HCT116 (cell line): ENCODE results near the gene RAD9B. TPM values are rescaled to one million over a fixed set of nuclear protein-coding genes. Genes with fewer than 3 reads are reported as not detected.

Source experiments
- ATAC-seq: fragments of 200-7000 bp; cut with Tn5 transposase; 2 replicates; pipeline ENCODE4 v1.9.1; 2020; ENCODE audit warnings: mild to moderate bottlenecking, moderate library complexity
- BruUV-seq: library from RNA; stranded (reverse); fragments of 400-500 nt; replicated peaks from 2 replicates; lab custom pipeline; 2021; lab: Mats Ljungman, UMichigan
- CTCF ChIA-PET: fragments of 300-600 bp; sonication (Branson Sonifier 250); formaldehyde crosslinking; loops from one replicate; lab custom pipeline; 2021; ENCODE audit warnings: antibody characterized with exemption; lab: Charles Lee
- POLR2A ChIA-PET: fragments of 300-600, 350-600 bp; sonication (Branson Sonifier 250); formaldehyde crosslinking; loops from one replicate; lab custom pipeline; 2021; ENCODE audit warnings: antibody characterized with exemption; lab: Charles Lee
- RAD21 ChIA-PET, 2 experiments: fragments of 300-600 bp; sonication (Branson Sonifier 250); formaldehyde crosslinking; loops; one replicate each; lab custom pipeline; 2023; ENCODE audit warnings: low total read pairs in 2 of 2; ENCODE audit not compliant: uncharacterized antibody in 2 of 2, unreplicated experiment in 2 of 2, low non-redundant PET in 1 of 2; lab: Charles Lee
- DNase-seq: peaks from one replicate; pipeline ENCODE4 v3.0.0-alpha.2; 2010; ENCODE audit warnings: low read depth, low spot score
- H2AFZ ChIP-seq: fragments of 200-600 bp; shearing (Covaris generic), sonication (generic); 2 replicates; pipeline ENCODE4 v1.6.1; 2017; ENCODE audit warnings: low read depth, mixed run types, mixed read lengths, antibody characterized with exemption, low read length; ENCODE audit not compliant: poor library complexity, severe bottlenecking
- H3K27ac ChIP-seq: 2 replicates; pipeline ENCODE4 v1.5.1; 2012; ENCODE audit warnings: low read depth, low read length
- H3K27me3 ChIP-seq: fragments of 200-600 bp; sonication (generic); 2 replicates; pipeline ENCODE4 v1.6.1; 2016; ENCODE audit warnings: mixed run types, low read length, mixed read lengths; ENCODE audit not compliant: insufficient read depth
- H3K36me3 ChIP-seq, 2 experiments: fragments of 200-500 bp in 1 of 2; fragments of 200-600 bp in 1 of 2; sonication (Bioruptor generic) in 1 of 2; sonication (generic) in 1 of 2; 2 replicates each; pipeline versions ENCODE4 v1.5.1 to v1.6.1; 2014 to 2016; ENCODE audit warnings: low read length in 2 of 2, inconsistent platforms in 1 of 2, mixed read lengths in 1 of 2, mixed run types in 1 of 2; ENCODE audit not compliant: insufficient read depth in 2 of 2, control insufficient read depth in 1 of 2
- H3K4me1 ChIP-seq, 2 experiments: fragments of 200-600 bp in 1 of 2; sonication (generic) in 1 of 2; 2 replicates each; pipeline versions ENCODE4 v1.5.1 to v1.6.1; 2012 to 2017; ENCODE audit warnings: low read length in 2 of 2, inconsistent platforms in 1 of 2, mild to moderate bottlenecking in 1 of 2, mixed read lengths in 1 of 2, mixed run types in 1 of 2, moderate library complexity in 1 of 2; ENCODE audit not compliant: insufficient read depth in 2 of 2, control insufficient read depth in 1 of 2
- H3K4me2 ChIP-seq: fragments of 200-600 bp; sonication (generic); 2 replicates; pipeline ENCODE4 v1.6.1; 2017; ENCODE audit warnings: mixed run types, low read length, mixed read lengths
- H3K4me3 ChIP-seq, 2 experiments: fragments of 200-600 bp in 1 of 2; sonication (generic) in 1 of 2; replicated peaks in 1 of 2; 2 replicates each; pipeline ENCODE4 v1.5.1; 2011 to 2016; ENCODE audit warnings: low read length in 2 of 2, control low read depth in 1 of 2, low read depth in 1 of 2, mild to moderate bottlenecking in 1 of 2, mixed read lengths in 1 of 2, mixed run types in 1 of 2
- H3K79me2 ChIP-seq: fragments of 200-600 bp; sonication (generic); 2 replicates; pipeline ENCODE4 v1.6.1; 2017; ENCODE audit warnings: mild to moderate bottlenecking, mixed run types, low read length, moderate library complexity, mixed read lengths; ENCODE audit not compliant: insufficient read depth
- H3K9ac ChIP-seq: fragments of 200-600 bp; sonication (generic); 2 replicates; pipeline ENCODE4 v1.6.1; 2016; ENCODE audit warnings: low read length, mixed read lengths
- H3K9me2 ChIP-seq: fragments of 200-600 bp; sonication (generic), shearing (Covaris generic); 2 replicates; pipeline ENCODE4 v1.6.1; 2017; ENCODE audit warnings: mixed run types, mild to moderate bottlenecking, moderate library complexity; ENCODE audit not compliant: insufficient read depth
- H3K9me3 ChIP-seq, 2 experiments: fragments of 200-500 bp in 1 of 2; fragments of 200-600 bp in 1 of 2; sonication (Bioruptor generic) in 1 of 2; sonication (generic) in 1 of 2; 2 replicates each; pipeline ENCODE4 v1.6.1; 2014 to 2017; ENCODE audit warnings: low read length in 2 of 2, mixed read lengths in 2 of 2, inconsistent platforms in 1 of 2, low read depth in 1 of 2, mild to moderate bottlenecking in 1 of 2, mixed run types in 1 of 2, moderate library complexity in 1 of 2; ENCODE audit not compliant: control insufficient read depth in 1 of 2, insufficient read depth in 1 of 2
- H4K20me1 ChIP-seq: fragments of 200-600 bp; sonication (generic), shearing (Covaris generic); 2 replicates; pipeline ENCODE4 v1.6.1; 2017; ENCODE audit warnings: mixed run types, mild to moderate bottlenecking, moderate library complexity; ENCODE audit not compliant: insufficient read depth
- ATF3 ChIP-seq: IDR thresholded peaks from 2 replicates; pipeline ENCODE4 v1.6.1; 2012
- CBX3 ChIP-seq: IDR thresholded peaks from 2 replicates; pipeline ENCODE4 v1.6.1; 2012; ENCODE audit warnings: low read depth
- CTCF ChIP-seq, 3 experiments: fragments of 200-600 bp in 1 of 3; sonication (generic) in 1 of 3; IDR thresholded peaks in 2 of 3; conservative IDR thresholded peaks in 1 of 3; 2 replicates each; pipeline ENCODE4 v1.5.1; 2012 to 2017; ENCODE audit warnings: low read depth in 2 of 3, low read length in 2 of 3, antibody characterized with exemption in 1 of 3, borderline replicate concordance in 1 of 3, control low read depth in 1 of 3, mild to moderate bottlenecking in 1 of 3, mixed read lengths in 1 of 3, mixed run types in 1 of 3, moderate library complexity in 1 of 3; ENCODE audit not compliant: insufficient read depth in 1 of 3
- EGR1 ChIP-seq: IDR thresholded peaks from 2 replicates; pipeline ENCODE4 v1.6.1; 2012; ENCODE audit warnings: low read depth
- ELF1 ChIP-seq: IDR thresholded peaks from 2 replicates; pipeline ENCODE4 v1.6.1; 2012; ENCODE audit warnings: low read depth, borderline replicate concordance
- EZH2 ChIP-seq: fragments of 200-600 bp; sonication (generic); IDR thresholded peaks from 2 replicates; pipeline ENCODE4 v1.6.1; 2017; ENCODE audit warnings: antibody characterized with exemption, mixed run types
- JUND ChIP-seq: IDR thresholded peaks from 2 replicates; pipeline ENCODE4 v1.6.1; 2012
- RAD21 ChIP-seq: IDR thresholded peaks from 2 replicates; pipeline ENCODE4 v1.6.1; 2012; ENCODE audit warnings: low read depth, mild to moderate bottlenecking
- SP1 ChIP-seq: IDR thresholded peaks from 2 replicates; pipeline ENCODE4 v1.6.1; 2012; ENCODE audit warnings: low read depth
- TCF7L2 ChIP-seq: IDR thresholded peaks from 2 replicates; pipeline ENCODE4 v1.7.0; 2011; ENCODE audit warnings: borderline replicate concordance, inconsistent platforms; ENCODE audit not compliant: insufficient read depth, insufficient read length; ENCODE audit errors: extremely low read depth
- ZFX ChIP-seq: fragments of 450-650 bp; IDR thresholded peaks from 2 replicates; pipeline ENCODE4 v1.6.1; 2017
- ZNF274 ChIP-seq: fragments of 200-500 bp; sonication (Bioruptor generic); IDR thresholded peaks from 2 replicates; pipeline ENCODE4 v1.6.1; 2014; ENCODE audit warnings: mild to moderate bottlenecking, low read depth, low read length, inconsistent platforms
- intact Hi-C: fragments of 100-400 bp; cut with micrococcal nuclease; formaldehyde crosslinking; loops from 2 replicates; pipeline ENCODE4 v1.10.0; 2022
- total RNA-seq: library from RNA; stranded (reverse); gene quantifications from one replicate; pipeline ENCODE4 v1.2.1, GENCODE V29; 2021; ENCODE audit not compliant: unreplicated experiment

RAD9B gene
- total RNA-seq, 1 experiment from 2014 or later: 0.17 TPM

- BruUV-seq: no TSS peak
- Histone ChIP-seq H2AFZ (no peak overlapping the region), H3K9me2 (no peaks in the 10 kb centered on the region), H3K27me3 (no peaks in the 10 kb centered on the region), H3K79me2 (no peaks in the 10 kb centered on the region), H3K4me1 (peaks cover 0 to 7% of the 10 kb centered on the region in 2 experiments; a peak in 3 of 4 replicates), H4K20me1 (no peaks in the 10 kb centered on the region), H3K4me2 (no peak overlapping the region), H3K27ac (no peak overlapping the region), H3K36me3 (no peaks in the 10 kb centered on the region), H3K9ac (no peak overlapping the region), H3K9me3 (no peaks in the 10 kb centered on the region), H3K4me3 (no peak overlapping the region)
- no peak for DNase-seq
- no peak for ATAC-seq
- ChIA-PET CTCF (interaction anchor here (1.4 to 2.0 kb wide), 2 partner anchors 87 to 90 kb away, joined by 3 to 11 read pairs; no protein-coding TSS in a partner anchor), RAD21 (no interaction called here), POLR2A (interaction anchor here (1.1 kb wide), 1 partner anchor 13 kb away, joined by 3 read pairs; no protein-coding TSS in a partner anchor)
- intact Hi-C loops: loop anchor here (2.0 kb wide), 1 partner anchor 89 kb away; no protein-coding TSS in a partner anchor
- TF ChIP-seq JUND: no peak
- TF ChIP-seq TCF7L2: no peak
Measured at GRCh38 chr12:110513842-110514241, 11.7 kb downstream of the RAD9B start.

- Histone ChIP-seq H3K9me3 (no peaks in the 10 kb centered on the region), H3K27me3 (no peaks in the 10 kb centered on the region), H3K9me2 (no peaks in the 10 kb centered on the region), H2AFZ (no peak overlapping the region), H3K9ac (no peak overlapping the region), H3K4me1 (peaks cover 0 to 7% of the 10 kb centered on the region in 2 experiments; a peak in 3 of 4 replicates), H3K79me2 (no peaks in the 10 kb centered on the region), H3K36me3 (no peaks in the 10 kb centered on the region), H3K4me2 (no peak overlapping the region), H3K27ac (no peak overlapping the region), H4K20me1 (no peaks in the 10 kb centered on the region), H3K4me3 (no peak overlapping the region)
- no TSS peak for BruUV-seq
- ChIA-PET RAD21 (no interaction called here), CTCF (interaction anchor here (2.0 kb wide), 1 partner anchor 86 kb away, joined by 11 read pairs; no protein-coding TSS in a partner anchor), POLR2A (no interaction called here)
- TF ChIP-seq RAD21 (no peak), SP1 (no peak), EGR1 (no peak), TCF7L2 (no peak), CTCF (IDR thresholded peaks at IDR 0.05 in 2 of 3, conservative IDR thresholded peaks at IDR 0.05 in 1 of 3; ENCODE audit: borderline replicate concordance in 1 of 3, insufficient read depth in 1 of 3, low read depth in 2 of 3, low read length in 2 of 3) (no peak), ELF1 (no peak), ZNF274 (no peak), JUND (no peak), ZFX (no peak), ATF3 (no peak), EZH2 (no peak), CBX3 (no peak)
- no peak for DNase-seq
- no peak for ATAC-seq
- intact Hi-C loops: no loop called here
Measured at GRCh38 chr12:110514363-110514762, 12.2 kb downstream of the RAD9B start.
